Panc1 (cell line): ENCODE measurements around the gene CTXND2. TPM values are rescaled to one million over a fixed set of nuclear protein-coding genes. Genes with fewer than 3 reads are reported as not detected.
"Not testable (repeated sequence)": the region's sequence is repeated elsewhere in the genome, so short reads cannot be mapped to it uniquely, and the experiment has no call there.

ENCODE experiments used
- ATAC-seq: fragments of 200-7000 bp; cut with Tn5 transposase; 2 replicates; pipeline ENCODE4 v1.9.1; 2020; ENCODE audit warnings: mild to moderate bottlenecking, moderate library complexity
- BruUV-seq: library from RNA; stranded (reverse); fragments of 400-500 nt; replicated peaks from 2 replicates; lab custom pipeline; 2021; lab: Mats Ljungman, UMichigan
- CTCF ChIA-PET: fragments of 300-600 bp; sonication (Branson Sonifier 250); formaldehyde crosslinking; loops from one replicate; lab custom pipeline; 2022; ENCODE audit warnings: antibody characterized with exemption; lab: Charles Lee
- POLR2A ChIA-PET: fragments of 300-600 bp; sonication (Branson Sonifier 250); formaldehyde crosslinking; loops from one replicate; lab custom pipeline; 2022; ENCODE audit warnings: antibody characterized with exemption; lab: Charles Lee
- DNase-seq: peaks from one replicate; pipeline ENCODE4 v3.0.0-alpha.2; 2010; ENCODE audit warnings: low read depth, low spot score
- H3K27ac ChIP-seq: 2 replicates; pipeline ENCODE4 v1.5.1; 2011; ENCODE audit warnings: mild to moderate bottlenecking, low read length, inconsistent platforms
- H3K27me3 ChIP-seq: fragments of 200-500 bp; sonication (Bioruptor generic); 2 replicates; pipeline ENCODE4 v1.6.0; 2014; ENCODE audit warnings: low read length, inconsistent platforms; ENCODE audit not compliant: control insufficient read depth, insufficient read depth
- H3K36me3 ChIP-seq: fragments of 200-500 bp; sonication (Bioruptor generic); 2 replicates; pipeline ENCODE4 v1.5.1; 2014; ENCODE audit warnings: inconsistent platforms, mild to moderate bottlenecking, low read length, moderate library complexity; ENCODE audit not compliant: control insufficient read depth, insufficient read depth
- H3K4me1 ChIP-seq: 2 replicates; pipeline ENCODE4 v1.5.1; 2011; ENCODE audit warnings: inconsistent platforms, mild to moderate bottlenecking, low read length, moderate library complexity; ENCODE audit not compliant: control insufficient read depth, insufficient read depth
- H3K4me3 ChIP-seq, 2 experiments: 2 replicates each; pipeline ENCODE4 v1.5.1; 2011 to 2012; ENCODE audit warnings: low read depth in 2 of 2, low read length in 2 of 2, mild to moderate bottlenecking in 2 of 2, inconsistent platforms in 1 of 2, moderate library complexity in 1 of 2
- H3K9me3 ChIP-seq: fragments of 200-500 bp; sonication (Bioruptor generic); 2 replicates; pipeline ENCODE4 v1.5.1; 2014; ENCODE audit warnings: low read depth, mild to moderate bottlenecking, inconsistent platforms, low read length, moderate library complexity; ENCODE audit not compliant: control insufficient read depth, insufficient read depth
- POLR2AphosphoS5 ChIP-seq: IDR thresholded peaks from 2 replicates; pipeline ENCODE4 v1.6.1; 2012; ENCODE audit warnings: mild to moderate bottlenecking, low read depth, low read length, moderate library complexity
- SIN3A ChIP-seq: IDR thresholded peaks from 2 replicates; pipeline ENCODE4 v1.6.1; 2012; ENCODE audit warnings: low read depth, mild to moderate bottlenecking, low read length, moderate library complexity, borderline replicate concordance; ENCODE audit not compliant: insufficient read depth
- TCF7L2 ChIP-seq: IDR thresholded peaks from 2 replicates; pipeline ENCODE4 v1.6.1; 2011; ENCODE audit warnings: mild to moderate bottlenecking, low read depth, low read length, inconsistent platforms
- in situ Hi-C: cut with HindIII; loops from 2 replicates; pipeline ENCODE4 v1.10.0; 2016; ENCODE audit warnings: low sequenced_read_pairs, low pct_unique_long_range_greater_than_20kb
- intact Hi-C: fragments of 100-400 bp; cut with micrococcal nuclease; formaldehyde crosslinking; loops from one replicate; pipeline ENCODE4 v1.10.0; 2022; ENCODE audit not compliant: unreplicated experiment
- total RNA-seq: library from RNA; stranded (reverse); gene quantifications from one replicate; pipeline ENCODE4 v1.2.1, GENCODE V29; 2021; ENCODE audit not compliant: unreplicated experiment
- TF ChIP-seq, protein P1 (sequence below), 2 experiments: IDR thresholded peaks; 2 replicates each; pipeline ENCODE4 v1.6.1; 2011 to 2012; ENCODE audit warnings: low read depth in 2 of 2, control low read depth in 1 of 2, low read length in 1 of 2, mild to moderate bottlenecking in 1 of 2, moderate library complexity in 1 of 2; ENCODE audit not compliant: insufficient read depth in 1 of 2
- TF ChIP-seq, protein P2 (sequence below): fragments of 450-650 bp; IDR thresholded peaks from 2 replicates; pipeline ENCODE4 v1.5.1; 2017; ENCODE audit warnings: mild to moderate bottlenecking

Gene CTXND2
- total RNA-seq, 1 experiment from 2014 or later: not detected

DNA sequence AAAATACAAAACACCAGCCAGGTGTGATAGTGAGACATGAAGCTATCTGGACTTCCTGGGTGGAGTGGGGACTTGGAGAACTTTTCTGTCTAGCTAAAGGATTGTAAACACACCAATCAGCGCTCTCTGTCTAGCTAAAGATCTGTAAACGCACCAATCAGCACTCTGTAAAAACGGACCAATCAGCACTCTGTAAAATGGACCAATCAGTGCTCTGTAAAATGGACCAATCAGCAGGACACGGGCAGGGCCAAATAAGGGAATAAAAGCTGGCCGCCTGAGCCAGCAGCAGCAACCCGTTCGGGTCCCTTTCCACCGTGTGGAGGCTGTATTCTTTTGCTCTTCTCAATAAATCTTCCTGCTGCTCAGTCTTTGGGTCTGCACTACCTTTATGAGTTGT lies 12.9 kb downstream of the CTXND2 start:
- BruUV-seq, in situ Hi-C loops, ATAC-seq, DNase-seq, H3K36me3 ChIP-seq, H3K27me3 ChIP-seq, CTCF ChIA-PET, POLR2A ChIA-PET, H3K9me3 ChIP-seq, intact Hi-C loops, H3K4me3 ChIP-seq, H3K27ac ChIP-seq, H3K4me1 ChIP-seq: not testable (repeated sequence)

DNA sequence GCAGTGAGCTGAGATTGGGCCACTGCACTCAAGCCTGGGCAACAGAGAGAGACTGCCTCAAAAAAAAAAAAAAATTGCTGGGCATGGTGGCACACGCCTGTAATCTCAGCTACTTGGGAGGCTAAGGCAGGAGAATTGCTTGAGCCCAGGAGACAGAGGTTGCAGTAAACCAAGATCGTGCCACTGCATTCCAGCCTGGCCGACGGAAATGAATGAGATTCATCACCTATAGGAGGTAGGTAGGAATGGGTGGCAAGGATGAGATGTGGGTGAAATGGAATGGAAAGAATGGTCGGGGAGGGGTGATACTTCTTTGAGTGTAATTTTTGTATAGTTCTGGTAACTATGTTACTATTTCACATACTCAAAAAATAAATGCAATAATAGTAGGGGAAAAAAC lies 15.4 kb downstream of the CTXND2 start:
- POLR2A ChIA-PET: no interaction called here
- BruUV-seq: no TSS peak

DNA sequence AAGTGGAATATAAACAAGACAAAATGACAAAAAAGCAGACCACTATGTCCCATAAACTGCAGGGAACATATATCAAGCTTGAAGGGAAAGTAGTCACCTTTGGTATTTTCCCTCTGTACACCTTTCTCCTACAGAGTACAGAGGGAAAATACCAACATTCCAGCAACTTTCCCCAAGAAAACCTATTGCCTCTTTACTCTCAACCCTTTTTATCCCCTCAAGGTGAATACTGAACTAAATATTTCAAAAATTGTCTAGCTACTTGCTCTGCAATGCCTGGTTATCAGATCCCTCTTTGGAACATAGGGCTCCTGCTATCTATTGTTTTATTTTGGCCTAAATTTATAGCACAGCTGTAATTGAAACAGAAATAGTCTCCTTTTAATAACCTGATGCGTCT lies 15.8 kb downstream of the CTXND2 start:
- intact Hi-C loops (no loop called here), in situ Hi-C loops (no loop called here)
- Histone ChIP-seq H3K27me3 (no peaks in the 10 kb centered on the region), H3K36me3 (no peaks in the 10 kb centered on the region), H3K27ac (no peak overlapping the region), H3K4me1 (no peaks in the 10 kb centered on the region), H3K9me3 (no peaks in the 10 kb centered on the region), H3K4me3 (no peak overlapping the region)
- CTCF ChIA-PET: no interaction called here
- TF ChIP-seq TCF7L2 (no peak), POLR2AphosphoS5 (no peak)
- TF ChIP-seq, protein P1, sequence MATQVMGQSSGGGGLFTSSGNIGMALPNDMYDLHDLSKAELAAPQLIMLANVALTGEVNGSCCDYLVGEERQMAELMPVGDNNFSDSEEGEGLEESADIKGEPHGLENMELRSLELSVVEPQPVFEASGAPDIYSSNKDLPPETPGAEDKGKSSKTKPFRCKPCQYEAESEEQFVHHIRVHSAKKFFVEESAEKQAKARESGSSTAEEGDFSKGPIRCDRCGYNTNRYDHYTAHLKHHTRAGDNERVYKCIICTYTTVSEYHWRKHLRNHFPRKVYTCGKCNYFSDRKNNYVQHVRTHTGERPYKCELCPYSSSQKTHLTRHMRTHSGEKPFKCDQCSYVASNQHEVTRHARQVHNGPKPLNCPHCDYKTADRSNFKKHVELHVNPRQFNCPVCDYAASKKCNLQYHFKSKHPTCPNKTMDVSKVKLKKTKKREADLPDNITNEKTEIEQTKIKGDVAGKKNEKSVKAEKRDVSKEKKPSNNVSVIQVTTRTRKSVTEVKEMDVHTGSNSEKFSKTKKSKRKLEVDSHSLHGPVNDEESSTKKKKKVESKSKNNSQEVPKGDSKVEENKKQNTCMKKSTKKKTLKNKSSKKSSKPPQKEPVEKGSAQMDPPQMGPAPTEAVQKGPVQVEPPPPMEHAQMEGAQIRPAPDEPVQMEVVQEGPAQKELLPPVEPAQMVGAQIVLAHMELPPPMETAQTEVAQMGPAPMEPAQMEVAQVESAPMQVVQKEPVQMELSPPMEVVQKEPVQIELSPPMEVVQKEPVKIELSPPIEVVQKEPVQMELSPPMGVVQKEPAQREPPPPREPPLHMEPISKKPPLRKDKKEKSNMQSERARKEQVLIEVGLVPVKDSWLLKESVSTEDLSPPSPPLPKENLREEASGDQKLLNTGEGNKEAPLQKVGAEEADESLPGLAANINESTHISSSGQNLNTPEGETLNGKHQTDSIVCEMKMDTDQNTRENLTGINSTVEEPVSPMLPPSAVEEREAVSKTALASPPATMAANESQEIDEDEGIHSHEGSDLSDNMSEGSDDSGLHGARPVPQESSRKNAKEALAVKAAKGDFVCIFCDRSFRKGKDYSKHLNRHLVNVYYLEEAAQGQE (IDR thresholded peaks at IDR 0.05; ENCODE audit: insufficient read depth in 1 of 2, low read depth in 2 of 2, low read length in 1 of 2): no peak
- TF ChIP-seq, protein P2, sequence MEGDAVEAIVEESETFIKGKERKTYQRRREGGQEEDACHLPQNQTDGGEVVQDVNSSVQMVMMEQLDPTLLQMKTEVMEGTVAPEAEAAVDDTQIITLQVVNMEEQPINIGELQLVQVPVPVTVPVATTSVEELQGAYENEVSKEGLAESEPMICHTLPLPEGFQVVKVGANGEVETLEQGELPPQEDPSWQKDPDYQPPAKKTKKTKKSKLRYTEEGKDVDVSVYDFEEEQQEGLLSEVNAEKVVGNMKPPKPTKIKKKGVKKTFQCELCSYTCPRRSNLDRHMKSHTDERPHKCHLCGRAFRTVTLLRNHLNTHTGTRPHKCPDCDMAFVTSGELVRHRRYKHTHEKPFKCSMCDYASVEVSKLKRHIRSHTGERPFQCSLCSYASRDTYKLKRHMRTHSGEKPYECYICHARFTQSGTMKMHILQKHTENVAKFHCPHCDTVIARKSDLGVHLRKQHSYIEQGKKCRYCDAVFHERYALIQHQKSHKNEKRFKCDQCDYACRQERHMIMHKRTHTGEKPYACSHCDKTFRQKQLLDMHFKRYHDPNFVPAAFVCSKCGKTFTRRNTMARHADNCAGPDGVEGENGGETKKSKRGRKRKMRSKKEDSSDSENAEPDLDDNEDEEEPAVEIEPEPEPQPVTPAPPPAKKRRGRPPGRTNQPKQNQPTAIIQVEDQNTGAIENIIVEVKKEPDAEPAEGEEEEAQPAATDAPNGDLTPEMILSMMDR: no peak
- ATAC-seq (no peak), DNase-seq (no peak)
- POLR2A ChIA-PET: no interaction called here
- no TSS peak for BruUV-seq

More for the DNA sequence above, 15.4 kb downstream of the CTXND2 start:
- no peak overlapping the region for H3K4me3 ChIP-seq
- H3K27me3 ChIP-seq: no peaks in the 10 kb centered on the region
- no peaks in the 10 kb centered on the region for H3K4me1 ChIP-seq
- TF ChIP-seq, protein P1 (IDR thresholded peaks at IDR 0.05; ENCODE audit: insufficient read depth in 1 of 2, low read depth in 2 of 2, low read length in 1 of 2): no peak
- TF ChIP-seq TCF7L2: no peak
- TF ChIP-seq, protein P2: no peak
- TF ChIP-seq POLR2AphosphoS5: no peak
- no peak for TF ChIP-seq SIN3A
- no peak for ATAC-seq
- H3K36me3 ChIP-seq: no peaks in the 10 kb centered on the region
- H3K27ac ChIP-seq: no peak overlapping the region
- no peak for DNase-seq
- CTCF ChIA-PET: no interaction called here
- intact Hi-C loops: no loop called here
- no peaks in the 10 kb centered on the region for H3K9me3 ChIP-seq
- in situ Hi-C loops: no loop called here
